ENCODE measurements around the gene FAM120A. TPM values are rescaled to one million over a fixed set of nuclear protein-coding genes. Genes with fewer than 3 reads are reported as not detected.

FAM120A gene
- total and polyA plus RNA-seq, 2 of the 13 experiments (the other 11 are each of a cell fraction or from before 2014, with no cell fraction given), result 41.3 to 44.4 TPM

GRCh38 chr9:93536167-93536566 is 84.7 kb downstream of the FAM120A start:
- FAIRE-seq (no peak), DNase-seq (ENCODE audit: low spot score) (no peak), ATAC-seq (no peak)
- in situ Hi-C loops (cut with HindIII; ENCODE audit: extremely low pct_ligation_motif_present, low pct_unique_long_range_greater_than_20kb) (no loop called here), intact Hi-C loops (cut with micrococcal nuclease; ENCODE audit: unreplicated experiment) (no loop called here)
- Histone ChIP-seq H3K4me3 (replicated peaks in 1 of 3; ENCODE audit: insufficient read depth in 1 of 3, low read depth in 2 of 3, low read length in 3 of 3) (no peak overlapping the region), H3K4me1 (ENCODE audit: insufficient read depth, low read length) (no peaks in the 10 kb centered on the region), H4K20me1 (ENCODE audit: insufficient read depth, low read length) (no peaks in the 10 kb centered on the region), H3K36me3 (replicated peaks in 1 of 2; ENCODE audit: control insufficient read depth in 1 of 2, insufficient read depth in 2 of 2, low read length in 2 of 2) (peaks cover 14 to 75% of the 10 kb centered on the region in 2 experiments), H3K79me2 (ENCODE audit: insufficient read depth, low read length) (no peaks in the 10 kb centered on the region), H3K9me3 (ENCODE audit: low read length) (no peaks in the 10 kb centered on the region), H3K4me2 (ENCODE audit: low read depth, low read length) (no peak overlapping the region), H2AFZ (ENCODE audit: low read length) (no peak overlapping the region), H3K27me3 (ENCODE audit: control insufficient read depth in 1 of 2, insufficient read depth in 2 of 2, low read length in 2 of 2) (no peaks in the 10 kb centered on the region), H3K9ac (ENCODE audit: insufficient read depth, low read depth, low read length) (no peak overlapping the region), H3K27ac (ENCODE audit: extremely low read length, insufficient read depth, low read length) (no peak overlapping the region)
- WGBS (ENCODE audit: low lambda C conversion rate), result 96% methylated on average over 4 of the region's 4 CpGs
- ChIA-PET CTCF (ENCODE audit: low intra/inter-chr PET ratio, low total read pairs) (no interaction called here), POLR2A (no interaction called here)
- TF ChIP-seq FOSL1 (CRISPR knock-in tag; IDR thresholded peaks at IDR 0.05; ENCODE audit: borderline replicate concordance), result no peak
- BruUV-seq (replicated peaks), result no TSS peak

- TF ChIP-seq ZNF264 (CRISPR knock-in tag; IDR thresholded peaks at IDR 0.05) (no peak), CEBPB (IDR thresholded peaks at IDR 0.05; ENCODE audit: borderline replicate concordance, low read depth, low read length) (0 out of 2 replicates have a peak, but pooled peaks have one; percentile 14), ZNF670 (CRISPR knock-in tag; IDR thresholded peaks at IDR 0.05; ENCODE audit: borderline replicate concordance) (no peak), NR2F2 (IDR thresholded peaks at IDR 0.05; ENCODE audit: borderline replicate concordance, low read depth) (no peak), CTCF (CRISPR knock-in tag; IDR thresholded peaks at IDR 0.05) (peak; percentile 18; the same call in 1 of the 2 replicates)
- BruUV-seq (replicated peaks), result no TSS peak
- no peak overlapping the region for H3K4me2 ChIP-seq (ENCODE audit: low read depth, low read length)
- no peak overlapping the region for H3K4me3 ChIP-seq (replicated peaks in 1 of 3; ENCODE audit: insufficient read depth in 1 of 3, low read depth in 2 of 3, low read length in 3 of 3)
- no peak overlapping the region for H3K9ac ChIP-seq (ENCODE audit: insufficient read depth, low read depth, low read length)
- no peaks in the 10 kb centered on the region for H3K79me2 ChIP-seq (ENCODE audit: insufficient read depth, low read length)
- H3K4me1 ChIP-seq (ENCODE audit: insufficient read depth, low read length), result no peaks in the 10 kb centered on the region
- intact Hi-C loops (cut with micrococcal nuclease; ENCODE audit: unreplicated experiment) (no loop called here), in situ Hi-C loops (cut with HindIII; ENCODE audit: extremely low pct_ligation_motif_present, low pct_unique_long_range_greater_than_20kb) (no loop called here)
- no peaks in the 10 kb centered on the region for H3K27me3 ChIP-seq (ENCODE audit: control insufficient read depth in 1 of 2, insufficient read depth in 2 of 2, low read length in 2 of 2)
- DNase-seq (ENCODE audit: low spot score), result no peak
- no peak for FAIRE-seq
- CTCF ChIA-PET (ENCODE audit: low intra/inter-chr PET ratio, low total read pairs), result no interaction called here
- WGBS (ENCODE audit: low lambda C conversion rate), result 96% methylated on average over 9 of the region's 9 CpGs
- no peak overlapping the region for H2AFZ ChIP-seq (ENCODE audit: low read length)
- H4K20me1 ChIP-seq (ENCODE audit: insufficient read depth, low read length), result no peaks in the 10 kb centered on the region
- POLR2A ChIA-PET, result no interaction called here
- H3K36me3 ChIP-seq (replicated peaks in 1 of 2; ENCODE audit: control insufficient read depth in 1 of 2, insufficient read depth in 2 of 2, low read length in 2 of 2), result peaks cover 14 to 72% of the 10 kb centered on the region in 2 experiments
- ATAC-seq, result no peak
- H3K9me3 ChIP-seq (ENCODE audit: low read length), result no peaks in the 10 kb centered on the region
- H3K27ac ChIP-seq (ENCODE audit: extremely low read length, insufficient read depth, low read length), result no peak overlapping the region
These were observed 85.4 kb downstream of the FAM120A start for GRCh38 chr9:93536874-93537273.

Data from HepG2 (cell line).